ENCODE results near the gene ENPP7. TPM values are rescaled to one million over a fixed set of nuclear protein-coding genes. Genes with fewer than 3 reads are reported as not detected.

ENPP7 gene
- total and polyA plus RNA-seq, 11 donors = not detected

DNA sequence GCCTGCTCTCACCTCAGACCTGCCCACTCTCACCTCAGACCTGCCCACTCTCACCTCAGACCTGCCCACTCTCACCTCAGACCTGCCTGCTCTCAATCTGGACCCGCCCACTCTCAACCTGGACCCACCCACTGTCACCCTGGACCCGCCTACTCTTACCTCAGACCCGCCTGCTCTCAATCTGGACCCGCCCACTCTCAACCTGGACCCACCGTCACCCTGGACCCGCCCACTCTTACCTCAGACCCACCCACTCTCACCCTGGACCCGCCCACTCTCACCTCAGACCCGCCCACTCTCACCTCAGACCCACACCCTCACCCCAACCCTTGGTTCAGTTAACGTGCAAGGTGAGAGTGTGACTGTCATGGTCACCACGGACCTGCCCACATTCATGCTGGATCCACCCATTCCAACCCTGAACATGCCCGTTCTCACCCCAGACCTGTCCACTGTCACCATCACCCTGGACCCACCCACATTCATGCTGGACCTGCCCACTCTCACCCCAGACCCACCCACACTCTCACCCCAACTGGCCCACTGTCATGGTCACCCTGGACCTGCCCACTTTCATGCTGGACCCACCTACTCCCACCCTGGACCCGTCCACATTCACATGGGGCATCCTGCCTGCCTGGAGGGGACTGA, 31.2 kb upstream of the ENPP7 start:
- ATAC-seq (no peak), DNase-seq (no peak)
- Histone ChIP-seq H3K4me1 (peaks cover 0 to 16% (median 9%) of the 10 kb centered on the region in 12 donors), H3K9me3 (no peaks in the 10 kb centered on the region), H3K36me3 (no peaks in the 10 kb centered on the region), H3K27me3 (peaks cover 3 to 51% (median 15%) of the 10 kb centered on the region in 9 donors), H3K27ac (no peak overlapping the region), H3K4me3 (no peak overlapping the region)
- intact Hi-C loops (cut with DNase I) = loop anchor here in 7 of 10 donors (10.0 kb wide), 2 partner anchors 295 to 615 kb away; no protein-coding TSS in a partner anchor
- 71 to 86% (median 85%) methylated on average over 12 of the region's 12 CpGs for WGBS, 4 donors
- TF ChIP-seq, protein P1, sequence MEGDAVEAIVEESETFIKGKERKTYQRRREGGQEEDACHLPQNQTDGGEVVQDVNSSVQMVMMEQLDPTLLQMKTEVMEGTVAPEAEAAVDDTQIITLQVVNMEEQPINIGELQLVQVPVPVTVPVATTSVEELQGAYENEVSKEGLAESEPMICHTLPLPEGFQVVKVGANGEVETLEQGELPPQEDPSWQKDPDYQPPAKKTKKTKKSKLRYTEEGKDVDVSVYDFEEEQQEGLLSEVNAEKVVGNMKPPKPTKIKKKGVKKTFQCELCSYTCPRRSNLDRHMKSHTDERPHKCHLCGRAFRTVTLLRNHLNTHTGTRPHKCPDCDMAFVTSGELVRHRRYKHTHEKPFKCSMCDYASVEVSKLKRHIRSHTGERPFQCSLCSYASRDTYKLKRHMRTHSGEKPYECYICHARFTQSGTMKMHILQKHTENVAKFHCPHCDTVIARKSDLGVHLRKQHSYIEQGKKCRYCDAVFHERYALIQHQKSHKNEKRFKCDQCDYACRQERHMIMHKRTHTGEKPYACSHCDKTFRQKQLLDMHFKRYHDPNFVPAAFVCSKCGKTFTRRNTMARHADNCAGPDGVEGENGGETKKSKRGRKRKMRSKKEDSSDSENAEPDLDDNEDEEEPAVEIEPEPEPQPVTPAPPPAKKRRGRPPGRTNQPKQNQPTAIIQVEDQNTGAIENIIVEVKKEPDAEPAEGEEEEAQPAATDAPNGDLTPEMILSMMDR (IDR thresholded peaks at IDR 0.05) = no peak
- no peak for TF ChIP-seq POLR2A (IDR thresholded peaks at IDR 0.05)

DNA sequence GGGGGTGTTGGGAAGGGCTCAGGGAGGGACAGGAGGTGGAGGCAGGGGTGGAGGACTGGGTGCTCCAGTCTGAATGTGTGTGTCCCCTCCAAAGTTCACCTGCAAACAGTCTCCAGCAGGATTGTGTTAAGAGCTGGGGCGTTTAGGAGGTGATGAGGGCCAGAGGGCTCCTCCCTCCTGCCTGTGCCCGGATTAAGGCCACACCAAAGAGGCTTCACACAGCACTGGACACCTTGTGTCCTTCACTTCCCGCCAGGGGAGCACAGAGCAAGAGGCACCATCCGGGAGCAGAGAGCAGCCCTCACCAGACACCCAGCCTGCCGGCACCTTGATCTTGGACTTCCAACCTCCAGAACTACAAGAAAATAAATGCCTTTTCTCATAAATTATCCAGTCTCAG, 30.2 kb upstream of the ENPP7 start:
- no peak for TF ChIP-seq POLR2A (IDR thresholded peaks at IDR 0.05)
- TF ChIP-seq, protein P1 (IDR thresholded peaks at IDR 0.05) = no peak
- Histone ChIP-seq H3K36me3 (no peaks in the 10 kb centered on the region), H3K4me3 (no peak overlapping the region), H3K27ac (no peak overlapping the region), H3K27me3 (peaks cover 0 to 57% (median 15%) of the 10 kb centered on the region in 9 donors), H3K4me1 (peaks cover 0 to 11% (median 7%) of the 10 kb centered on the region in 12 donors), H3K9me3 (no peaks in the 10 kb centered on the region)
- no peak for ATAC-seq
- 38 to 47% (median 45%) methylated on average over 5 of the region's 5 CpGs for WGBS, 4 donors
- no peak for DNase-seq
- intact Hi-C loops (cut with DNase I) = loop anchor here in 7 of 10 donors (10.0 kb wide), 2 partner anchors 296 to 616 kb away; no protein-coding TSS in a partner anchor

- H3K9me3 ChIP-seq = no peaks in the 10 kb centered on the region
- TF ChIP-seq POLR2A (IDR thresholded peaks at IDR 0.05) = no peak
- TF ChIP-seq, protein P1 (IDR thresholded peaks at IDR 0.05) = no peak
- H3K4me1 ChIP-seq = no peaks in the 10 kb centered on the region
- no peak for DNase-seq
- H3K36me3 ChIP-seq = no peaks in the 10 kb centered on the region
- ATAC-seq = no peak
- WGBS, 4 donors = 29 to 43% (median 31%) methylated on average over 5 to 13 of the region's 13 CpGs
- intact Hi-C loops (cut with DNase I) = loop anchor here in 7 of 10 donors (10.0 kb wide), 2 partner anchors 297 to 617 kb away; no protein-coding TSS in a partner anchor
- no peak overlapping the region for H3K27ac ChIP-seq
- H3K27me3 ChIP-seq = peaks cover 0 to 72% (median 15%) of the 10 kb centered on the region in 9 donors
- H3K4me3 ChIP-seq = no peak overlapping the region
These were observed 28.7 kb upstream of the ENPP7 start for GRCh38 chr17:79702034-79702433.

DNA sequence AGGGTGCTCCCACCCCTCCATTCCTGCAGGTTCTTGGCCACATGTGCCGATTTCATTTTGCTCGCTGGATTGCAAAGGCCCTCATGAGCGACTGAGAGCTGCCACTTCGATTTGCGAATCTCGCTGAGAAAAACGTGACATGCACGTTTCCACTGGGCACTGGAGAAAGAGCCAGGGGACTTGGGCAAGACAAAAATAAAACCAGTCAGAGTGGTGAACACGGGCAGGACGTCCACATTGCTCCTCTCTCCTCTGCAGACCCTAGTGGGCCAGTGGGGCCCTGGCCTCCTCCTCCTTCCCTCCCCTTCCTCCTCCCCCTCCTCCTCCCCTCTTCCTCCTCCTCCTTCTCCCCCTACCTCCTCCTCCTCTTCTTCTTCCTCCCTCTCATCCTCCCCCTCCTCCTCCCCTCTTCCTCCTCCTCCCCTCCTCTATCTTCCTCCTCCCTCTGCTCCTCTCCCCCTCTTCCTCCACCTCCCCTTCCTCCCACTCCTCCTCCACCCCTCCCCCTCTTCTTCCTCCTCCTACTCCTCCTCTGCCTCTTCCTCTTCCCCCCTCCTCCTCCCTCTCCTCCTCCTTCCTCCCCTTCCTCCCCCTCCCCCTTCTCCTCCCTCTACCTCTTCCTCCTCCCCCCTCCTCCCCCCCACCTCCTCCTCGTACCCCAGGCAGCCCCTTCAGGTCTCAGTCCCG, 28.1 kb upstream of the ENPP7 start:
- ATAC-seq (no peak), DNase-seq (no peak)
- no peak for TF ChIP-seq POLR2A (IDR thresholded peaks at IDR 0.05)
- TF ChIP-seq, protein P1 (IDR thresholded peaks at IDR 0.05) = no peak
- no peaks in the 10 kb centered on the region for H3K4me1 ChIP-seq
- 28 to 46% (median 36%) methylated on average over 10 to 12 of the region's 12 CpGs for whole genome bisulfite sequencing, 4 donors
- no peaks in the 10 kb centered on the region for H3K36me3 ChIP-seq
- H3K27me3 ChIP-seq = peaks cover 0 to 72% (median 17%) of the 10 kb centered on the region in 9 donors
- H3K27ac ChIP-seq = no peak overlapping the region
- no peak overlapping the region for H3K4me3 ChIP-seq
- H3K9me3 ChIP-seq = no peaks in the 10 kb centered on the region
- intact Hi-C loops (cut with DNase I) = loop anchor here in 7 of 10 donors (10.0 kb wide), 2 partner anchors 298 to 618 kb away; no protein-coding TSS in a partner anchor
